Activated T-cell treated with anti-CD3 and anti-CD28 coated beads, Interleukin-2, amount 50 U/mL, for 4 hours (primary cell): ENCODE data around the gene ZNF577. TPM values are rescaled to one million over a fixed set of nuclear protein-coding genes. Genes with fewer than 3 reads are reported as not detected.
A peak's percentile ranks its signal among the peaks of the same experiment; 100 is the strongest.
"Not testable (repeated sequence)": the region's sequence is repeated elsewhere in the genome, so short reads cannot be mapped to it uniquely, and the experiment has no call there.

Source experiments
- ATAC-seq, 2 donors: fragments of 200-7000 bp; cut with Tn5 transposase; one replicate each; pipeline ENCODE4 v1.10.0; 2021
- DNase-seq: peaks from one replicate; pipeline ENCODE4 v3.0.0-alpha.2; 2020
- H3K27me3 Mint-ChIP-seq: one replicate; pipeline ENCODE4 v1.8.0; 2021; ENCODE audit warnings: low read depth, mixed read lengths
- H3K36me3 Mint-ChIP-seq: one replicate; pipeline ENCODE4 v1.8.0; 2022; ENCODE audit warnings: mixed read lengths; ENCODE audit not compliant: insufficient read depth
- H3K4me1 Mint-ChIP-seq: one replicate; pipeline ENCODE4 v1.8.0; 2021; ENCODE audit warnings: low read depth, mixed read lengths
- H3K4me3 Mint-ChIP-seq: one replicate; pipeline ENCODE4 v1.8.0; 2021; ENCODE audit warnings: mild to moderate bottlenecking, moderate library complexity, mixed read lengths
- H3K9me3 Mint-ChIP-seq: one replicate; pipeline ENCODE4 v1.8.0; 2021; ENCODE audit warnings: mixed read lengths
- total RNA-seq, 3 donors: library from RNA; stranded (reverse); gene quantifications; one replicate each; pipeline ENCODE4 v1.2.1, GENCODE V29; 2021

The ZNF577 gene
- 1 to 10 TPM; 2.8 to 4.8 (median 3.5) TPM for total RNA-seq

- H3K9me3 Mint-ChIP-seq = peaks cover 62% of the 10 kb centered on the region
- ATAC-seq = peak; percentile 65 to 66
These were observed at the start of gene ZNF577 for GRCh38 chr19:51887522-51888498. Gene ZNF577, minus strand, starts transcription at chr19:51887951. Its CDS starts 7,569 bp downstream, at chr19:51880382.

GRCh38 chr19:51931921-51932320 is 44.2 kb upstream of the ZNF577 start:
- Mint-ChIP-seq H3K36me3 (peaks cover 62% of the 10 kb centered on the region), H3K4me3 (no peak overlapping the region), H3K27me3 (no peaks in the 10 kb centered on the region), H3K4me1 (peaks cover 17% of the 10 kb centered on the region), H3K9me3 (peaks cover 38% of the 10 kb centered on the region)
- no peak for ATAC-seq
- DNase-seq = no peak

More at GRCh38 chr19:51887522-51888498, at the start of gene ZNF577:
- H3K4me3 Mint-ChIP-seq = peak within 1 kb of the TSS; percentile 86
- no peaks in the 10 kb centered on the region for H3K4me1 Mint-ChIP-seq
- H3K27me3 Mint-ChIP-seq = no peaks in the 10 kb centered on the region
- H3K36me3 Mint-ChIP-seq = peaks cover 64% of the 10 kb centered on the region
- DNase-seq = peak; percentile 52

GRCh38 chr19:51927859-51928258 is 40.1 kb upstream of the ZNF577 start:
- no peak for DNase-seq
- Mint-ChIP-seq H3K36me3 (peaks cover 36% of the 10 kb centered on the region), H3K9me3 (peaks cover 49% of the 10 kb centered on the region), H3K27me3 (no peaks in the 10 kb centered on the region), H3K4me1 (peaks cover 23% of the 10 kb centered on the region), H3K4me3 (peak overlapping the region; percentile 97)
- ATAC-seq = no peak

GRCh38 chr19:51926784-51927741 is 39.3 kb upstream of the ZNF577 start, which contains the start of gene ZNF613:
Gene ZNF613, plus strand, starts transcription at chr19:51927472. Its CDS starts 8,749 bp downstream, at chr19:51936221.
- Mint-ChIP-seq H3K36me3 (peaks cover 35% of the 10 kb centered on the region), H3K4me3 (peak within 1 kb of the TSS; percentile 97), H3K27me3 (no peaks in the 10 kb centered on the region), H3K4me1 (peaks cover 23% of the 10 kb centered on the region), H3K9me3 (peaks cover 52% of the 10 kb centered on the region)
- peak; percentile 94 to 95 for ATAC-seq
- peak; percentile 82 for DNase-seq

- ATAC-seq (no peak), DNase-seq (peak; percentile 6)
- H3K4me3 Mint-ChIP-seq = peak overlapping the region; percentile 97
- peaks cover 23% of the 10 kb centered on the region for H3K4me1 Mint-ChIP-seq
- H3K9me3 Mint-ChIP-seq = peaks cover 53% of the 10 kb centered on the region
- no peaks in the 10 kb centered on the region for H3K27me3 Mint-ChIP-seq
- peaks cover 29% of the 10 kb centered on the region for H3K36me3 Mint-ChIP-seq
These were observed 38.7 kb upstream of the ZNF577 start for GRCh38 chr19:51926426-51926783.

- Mint-ChIP-seq H3K36me3 (peaks cover 11% of the 10 kb centered on the region), H3K9me3 (peaks cover 57% of the 10 kb centered on the region), H3K4me1 (peaks cover 7% of the 10 kb centered on the region), H3K4me3 (no peak overlapping the region), H3K27me3 (no peaks in the 10 kb centered on the region)
- no peak for ATAC-seq
- DNase-seq = no peak
These were observed 34.2 kb upstream of the ZNF577 start for GRCh38 chr19:51921949-51922348.

GRCh38 chr19:51919606-51920005 is 31.9 kb upstream of the ZNF577 start:
- H3K4me1 Mint-ChIP-seq = no peaks in the 10 kb centered on the region

GRCh38 chr19:51916167-51916566 is 28.4 kb upstream of the ZNF577 start:
- no peak overlapping the region for H3K4me3 Mint-ChIP-seq
- no peaks in the 10 kb centered on the region for H3K27me3 Mint-ChIP-seq
- H3K36me3 Mint-ChIP-seq = peaks cover 5% of the 10 kb centered on the region
- DNase-seq = no peak
- no peak for ATAC-seq
- H3K4me1 Mint-ChIP-seq = no peaks in the 10 kb centered on the region
- H3K9me3 Mint-ChIP-seq = peaks cover 62% of the 10 kb centered on the region

More at GRCh38 chr19:51919606-51920005, 31.9 kb upstream of the ZNF577 start:
- no peak for ATAC-seq
- H3K27me3 Mint-ChIP-seq = no peaks in the 10 kb centered on the region
- peaks cover 61% of the 10 kb centered on the region for H3K9me3 Mint-ChIP-seq
- H3K4me3 Mint-ChIP-seq = no peak overlapping the region
- DNase-seq = no peak
- peaks cover 8% of the 10 kb centered on the region for H3K36me3 Mint-ChIP-seq

GRCh38 chr19:51915324-51915867 is 27.6 kb upstream of the ZNF577 start:
- Mint-ChIP-seq H3K27me3 (peaks cover 1% of the 10 kb centered on the region), H3K9me3 (peaks cover 58% of the 10 kb centered on the region), H3K4me3 (no peak overlapping the region), H3K4me1 (no peaks in the 10 kb centered on the region), H3K36me3 (peaks cover 6% of the 10 kb centered on the region)
- DNase-seq (no peak), ATAC-seq (no peak)

GRCh38 chr19:51907981-51908380 is 20.2 kb upstream of the ZNF577 start:
- Mint-ChIP-seq H3K36me3 (peaks cover 22% of the 10 kb centered on the region), H3K4me1 (peaks cover 18% of the 10 kb centered on the region), H3K9me3 (peaks cover 59% of the 10 kb centered on the region), H3K27me3 (peaks cover 33% of the 10 kb centered on the region)
- not testable (repeated sequence) for ATAC-seq, DNase-seq, H3K4me3 Mint-ChIP-seq

GRCh38 chr19:51906108-51906507 is 18.4 kb upstream of the ZNF577 start:
- H3K9me3 Mint-ChIP-seq = peaks cover 55% of the 10 kb centered on the region
- not testable (repeated sequence) for H3K4me3 Mint-ChIP-seq, ATAC-seq, DNase-seq
- peaks cover 37% of the 10 kb centered on the region for H3K36me3 Mint-ChIP-seq
- peaks cover 33% of the 10 kb centered on the region for H3K27me3 Mint-ChIP-seq
- H3K4me1 Mint-ChIP-seq = peaks cover 26% of the 10 kb centered on the region

- H3K4me1 Mint-ChIP-seq = peaks cover 26% of the 10 kb centered on the region
- DNase-seq, ATAC-seq, H3K4me3 Mint-ChIP-seq: not testable (repeated sequence)
- H3K36me3 Mint-ChIP-seq = peaks cover 41% of the 10 kb centered on the region
- peaks cover 33% of the 10 kb centered on the region for H3K27me3 Mint-ChIP-seq
- peaks cover 57% of the 10 kb centered on the region for H3K9me3 Mint-ChIP-seq
These were observed 17.9 kb upstream of the ZNF577 start for GRCh38 chr19:51905639-51906038.

- DNase-seq (no peak), ATAC-seq (peak; percentile 4 to 7)
- peaks cover 31% of the 10 kb centered on the region for H3K27me3 Mint-ChIP-seq
- H3K4me3 Mint-ChIP-seq = peak overlapping the region; percentile 97
- H3K36me3 Mint-ChIP-seq = peaks cover 44% of the 10 kb centered on the region
- H3K4me1 Mint-ChIP-seq = peaks cover 26% of the 10 kb centered on the region
- peaks cover 62% of the 10 kb centered on the region for H3K9me3 Mint-ChIP-seq
These were observed 17.5 kb upstream of the ZNF577 start for GRCh38 chr19:51905206-51905605.
